Ecto neural progenitor cell (in vitro differentiated cells): ENCODE measurements around the gene PPP5C.
"Not testable (repeated sequence)": the region's sequence is repeated elsewhere in the genome, so short reads cannot be mapped to it uniquely, and the experiment has no call there.

Experiments
- DNase-seq: peaks from one replicate; pipeline ENCODE4 v3.0.0-alpha.2; 2018; ENCODE audit warnings: low spot score

The PPP5C gene, protein sequence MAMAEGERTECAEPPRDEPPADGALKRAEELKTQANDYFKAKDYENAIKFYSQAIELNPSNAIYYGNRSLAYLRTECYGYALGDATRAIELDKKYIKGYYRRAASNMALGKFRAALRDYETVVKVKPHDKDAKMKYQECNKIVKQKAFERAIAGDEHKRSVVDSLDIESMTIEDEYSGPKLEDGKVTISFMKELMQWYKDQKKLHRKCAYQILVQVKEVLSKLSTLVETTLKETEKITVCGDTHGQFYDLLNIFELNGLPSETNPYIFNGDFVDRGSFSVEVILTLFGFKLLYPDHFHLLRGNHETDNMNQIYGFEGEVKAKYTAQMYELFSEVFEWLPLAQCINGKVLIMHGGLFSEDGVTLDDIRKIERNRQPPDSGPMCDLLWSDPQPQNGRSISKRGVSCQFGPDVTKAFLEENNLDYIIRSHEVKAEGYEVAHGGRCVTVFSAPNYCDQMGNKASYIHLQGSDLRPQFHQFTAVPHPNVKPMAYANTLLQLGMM

DNA sequence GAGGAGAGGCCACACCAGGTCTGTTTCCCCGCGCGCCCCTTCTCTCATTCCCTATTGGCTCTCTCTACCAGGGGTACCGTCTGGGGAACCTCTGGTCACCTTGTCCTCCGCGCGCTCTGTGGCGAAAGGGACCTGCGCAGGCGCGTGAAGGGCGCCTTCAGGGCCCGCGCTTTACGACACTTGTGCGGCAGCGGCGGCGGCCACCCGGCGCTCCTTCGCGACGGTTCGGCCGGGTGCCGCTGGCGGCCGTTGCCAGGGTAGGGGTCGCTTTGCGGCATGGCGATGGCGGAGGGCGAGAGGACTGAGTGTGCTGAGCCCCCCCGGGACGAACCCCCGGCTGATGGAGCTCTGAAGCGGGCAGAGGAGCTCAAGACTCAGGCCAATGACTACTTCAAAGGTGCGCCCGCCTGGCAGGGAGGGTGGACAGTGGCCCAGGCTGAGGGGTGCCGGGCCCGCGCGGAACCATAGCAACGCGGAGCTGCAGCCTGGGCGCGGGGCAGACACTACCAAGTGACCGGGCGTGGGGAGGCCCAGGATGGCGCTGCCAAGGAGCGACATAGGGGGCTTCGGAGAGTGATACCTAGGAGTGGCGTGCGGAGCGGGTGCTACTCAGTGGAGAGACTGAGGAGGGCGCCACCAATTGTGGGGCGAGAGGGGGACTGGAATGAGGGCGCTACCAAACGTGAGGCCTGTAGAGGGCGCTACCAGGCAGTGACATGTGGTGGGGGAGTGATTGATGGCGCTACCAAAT, at the start of gene PPP5C:
Gene PPP5C, plus strand, starts transcription at position 267 of the 751 bp plus-strand sequence. Its CDS starts 10 bp downstream, at position 277.
- DNase-seq = peak; percentile 97

DNA sequence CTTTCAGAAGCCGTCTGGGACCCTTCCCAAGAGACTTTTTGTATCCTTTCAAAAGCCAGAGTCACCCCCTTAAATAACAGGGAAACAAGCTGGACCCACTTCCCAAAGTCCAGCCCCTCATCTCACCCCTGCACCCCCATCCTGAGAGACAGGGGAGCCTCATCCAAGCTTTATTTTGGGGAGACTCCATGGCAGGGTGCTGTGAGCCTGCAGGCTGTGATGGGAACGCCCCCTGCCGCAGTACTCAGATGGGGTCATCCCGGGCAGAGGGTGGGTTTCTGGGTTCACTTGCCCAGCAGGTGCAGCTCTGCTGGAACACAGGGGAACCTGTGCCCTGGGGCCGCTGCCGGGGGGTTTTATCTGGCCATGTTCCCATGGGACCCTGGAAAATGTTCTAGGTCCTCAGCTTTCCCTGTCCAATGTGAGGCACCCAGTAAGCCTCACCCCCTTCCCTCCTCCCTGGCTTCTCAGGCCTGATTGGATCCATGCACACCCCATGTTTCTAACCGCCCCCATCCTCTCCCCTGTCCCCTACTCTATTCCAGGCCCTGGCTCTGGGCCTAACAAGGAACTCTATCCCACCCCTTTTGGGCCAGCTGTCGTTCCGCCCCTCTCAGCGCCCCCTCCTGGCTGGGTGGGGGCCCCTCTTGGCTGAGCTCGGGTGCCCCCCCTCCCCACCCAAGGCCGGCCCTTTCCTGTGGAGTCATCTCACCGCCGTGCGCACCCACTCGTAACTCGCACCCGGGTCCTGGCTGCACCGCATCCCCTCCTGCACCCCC, 49.0 kb upstream of the PPP5C start:
- DNase-seq = no peak

DNA sequence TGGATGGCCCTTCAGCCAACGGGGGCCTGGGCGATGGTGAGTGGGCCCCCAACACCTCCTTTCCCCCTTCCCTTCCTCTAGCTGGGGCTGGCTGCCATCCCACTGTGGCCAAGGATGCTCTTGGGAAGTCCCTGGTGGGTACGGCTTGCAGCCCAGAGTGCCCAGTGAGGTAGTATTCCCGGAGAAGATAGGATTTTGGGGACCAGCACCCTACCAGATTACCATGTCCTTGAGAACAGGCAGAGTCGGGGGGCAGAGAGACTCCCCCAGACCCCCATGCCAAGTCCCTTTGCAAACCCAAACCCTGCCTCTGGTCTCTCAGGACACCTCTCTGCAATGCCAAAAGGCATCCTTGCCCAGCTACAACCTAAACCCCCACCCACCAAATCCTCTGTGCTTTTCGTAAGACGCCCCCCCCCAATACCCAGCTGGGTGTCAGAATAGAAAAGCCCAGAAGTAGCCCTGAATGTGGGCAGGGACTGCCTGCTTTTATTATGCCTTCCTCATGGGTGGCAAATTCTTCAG, 48.3 kb upstream of the PPP5C start:
- no peak for DNase-seq

DNA sequence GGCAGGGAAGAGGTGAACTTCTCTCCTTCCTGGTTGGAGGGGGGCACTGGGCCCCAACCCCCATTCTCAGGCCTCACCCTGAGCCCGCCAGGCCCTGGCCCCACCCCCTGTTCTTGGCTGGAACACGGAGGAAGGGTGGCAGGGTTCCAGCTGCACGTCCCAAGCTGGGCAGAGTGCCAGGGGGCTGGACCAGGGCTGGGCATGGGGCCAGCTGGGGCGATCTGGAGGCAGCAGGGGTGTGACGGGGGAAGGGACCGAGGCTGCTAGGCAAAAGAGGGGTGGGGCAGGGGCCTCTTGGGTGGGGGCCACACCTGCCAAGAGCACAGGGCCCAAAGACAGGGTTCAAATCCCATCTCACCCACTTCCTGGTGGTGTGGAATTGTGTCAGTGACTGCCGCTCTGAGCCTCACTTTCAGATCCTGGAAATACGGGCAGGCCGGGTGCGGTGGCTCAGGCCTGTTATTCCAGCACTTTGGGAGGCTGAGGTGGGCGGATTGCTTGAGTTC, 47.8 kb upstream of the PPP5C start:
- no peak for DNase-seq

DNA sequence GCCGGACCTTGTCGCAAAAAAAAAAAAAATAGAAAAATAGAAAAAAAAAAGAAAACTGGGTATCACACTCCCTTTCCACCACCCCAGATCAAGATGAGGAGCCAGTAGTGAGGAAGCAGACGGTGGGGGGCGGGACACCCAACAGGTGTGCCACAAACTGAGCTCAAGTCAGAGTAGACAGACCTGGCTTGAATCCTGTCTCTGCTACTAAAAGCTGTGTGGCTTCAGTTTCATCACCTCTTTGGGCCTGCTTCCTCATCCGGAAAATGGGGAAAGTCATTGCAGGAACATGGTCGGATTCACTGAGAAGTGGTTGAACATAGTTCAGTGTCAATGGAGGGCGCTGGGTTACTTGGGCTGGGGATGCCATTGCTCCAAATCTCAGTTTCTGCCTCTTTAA, 47.2 kb upstream of the PPP5C start:
- no peak for DNase-seq

DNA sequence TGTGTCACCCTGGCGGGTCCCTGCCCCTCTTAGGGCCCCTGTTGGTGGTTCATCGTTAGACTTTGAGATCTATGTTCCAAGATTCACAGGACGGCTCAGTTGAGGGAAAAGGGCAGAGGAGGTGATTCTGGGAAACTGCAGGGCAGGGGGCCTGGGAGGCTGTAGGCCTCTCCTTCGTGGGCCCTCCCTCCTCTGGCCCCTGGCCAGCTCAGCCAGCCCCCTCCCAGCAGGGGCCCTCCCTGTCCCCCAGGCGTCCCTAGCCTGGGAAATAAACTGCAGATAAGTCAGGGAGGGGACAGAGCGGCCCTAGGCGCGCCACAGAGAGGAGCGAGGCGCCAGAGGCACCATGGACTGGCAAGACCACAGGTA, 43.6 kb upstream of the PPP5C start:
- no peak for DNase-seq

DNA sequence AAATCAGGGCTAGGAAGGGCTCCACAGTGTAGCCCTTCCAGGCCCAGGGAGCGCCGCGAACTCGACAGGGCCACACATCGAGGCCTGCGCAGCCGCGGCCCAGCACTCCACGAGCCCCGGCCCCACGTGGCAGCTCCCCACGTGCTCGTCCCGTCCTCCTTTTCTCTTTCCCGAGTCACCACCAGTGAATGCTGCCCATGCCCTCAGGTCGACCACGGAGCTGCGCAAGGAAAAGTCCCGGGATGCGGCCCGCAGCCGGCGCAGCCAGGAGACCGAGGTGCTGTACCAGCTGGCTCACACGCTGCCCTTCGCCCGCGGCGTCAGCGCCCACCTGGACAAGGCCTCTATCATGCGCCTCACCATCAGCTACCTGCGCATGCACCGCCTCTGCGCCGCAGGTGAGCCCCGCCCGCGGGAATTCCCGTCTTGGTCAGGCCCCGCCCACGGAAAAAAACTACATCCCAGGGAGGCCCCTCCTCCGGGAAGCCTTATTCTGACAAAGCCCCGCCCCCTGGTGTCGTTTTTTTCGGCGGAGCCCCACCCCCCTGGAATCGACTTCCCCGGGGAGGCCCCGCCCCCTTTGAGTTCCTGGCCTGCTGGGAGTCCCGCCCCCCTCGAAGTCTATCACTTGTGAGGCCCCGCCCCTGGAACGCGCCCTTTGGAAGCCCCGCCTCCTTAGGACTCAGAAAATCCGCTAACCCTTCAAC, 43.0 kb upstream of the PPP5C start:
- peak; percentile 93 for DNase-seq

DNA sequence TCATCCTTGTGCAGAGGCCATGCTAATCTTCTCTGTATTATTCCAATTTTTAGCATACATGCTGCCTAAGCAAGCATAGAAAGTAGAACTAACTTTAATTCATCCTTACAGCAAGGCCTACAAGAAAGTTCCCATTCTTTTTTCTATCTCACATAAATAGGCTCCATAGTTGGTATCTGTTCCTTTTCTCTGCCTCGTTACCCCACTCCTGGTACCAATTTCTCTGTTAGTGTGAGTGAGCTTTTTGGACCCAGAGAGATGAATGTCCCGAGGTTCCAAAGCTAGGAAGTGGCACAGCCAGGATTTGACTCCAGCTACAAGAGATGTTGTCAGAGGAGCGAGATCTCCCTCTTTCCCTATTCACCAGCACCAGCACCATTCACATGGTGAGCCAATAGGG, 40.4 kb upstream of the PPP5C start:
- DNase-seq = no peak

DNA sequence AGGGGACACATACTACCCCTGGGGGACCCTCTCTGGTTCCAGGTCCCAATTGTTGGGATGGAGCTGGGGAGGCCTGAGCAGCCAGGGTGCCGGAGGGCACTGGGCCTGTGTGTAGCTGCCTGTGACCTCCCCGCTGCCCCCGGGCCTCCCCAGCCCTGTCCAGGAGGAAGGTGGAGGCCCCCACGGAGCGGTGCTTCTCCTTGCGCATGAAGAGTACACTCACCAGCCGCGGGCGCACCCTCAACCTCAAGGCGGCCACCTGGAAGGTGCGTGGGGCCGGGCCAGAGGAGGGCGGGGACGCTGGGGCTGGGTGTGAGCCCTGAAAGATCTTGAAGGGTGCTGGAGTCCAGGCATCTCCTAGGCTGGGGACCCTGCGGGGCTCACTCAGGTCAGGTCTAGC, 38.4 kb upstream of the PPP5C start:
- DNase-seq = no peak

DNA sequence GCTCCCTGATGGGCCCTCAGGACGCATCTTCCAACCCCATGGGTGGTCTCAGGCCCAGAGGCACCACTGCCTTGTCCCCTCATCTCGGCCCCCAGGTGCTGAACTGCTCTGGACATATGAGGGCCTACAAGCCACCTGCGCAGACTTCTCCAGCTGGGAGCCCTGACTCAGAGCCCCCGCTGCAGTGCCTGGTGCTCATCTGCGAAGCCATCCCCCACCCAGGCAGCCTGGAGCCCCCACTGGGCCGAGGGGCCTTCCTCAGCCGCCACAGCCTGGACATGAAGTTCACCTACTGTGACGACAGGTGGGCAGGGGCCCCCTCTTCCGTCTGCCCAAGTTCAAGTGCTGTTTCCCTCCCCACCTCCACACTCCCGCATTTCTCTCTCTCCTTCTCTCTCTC, 37.8 kb upstream of the PPP5C start:
- no peak for DNase-seq

DNA sequence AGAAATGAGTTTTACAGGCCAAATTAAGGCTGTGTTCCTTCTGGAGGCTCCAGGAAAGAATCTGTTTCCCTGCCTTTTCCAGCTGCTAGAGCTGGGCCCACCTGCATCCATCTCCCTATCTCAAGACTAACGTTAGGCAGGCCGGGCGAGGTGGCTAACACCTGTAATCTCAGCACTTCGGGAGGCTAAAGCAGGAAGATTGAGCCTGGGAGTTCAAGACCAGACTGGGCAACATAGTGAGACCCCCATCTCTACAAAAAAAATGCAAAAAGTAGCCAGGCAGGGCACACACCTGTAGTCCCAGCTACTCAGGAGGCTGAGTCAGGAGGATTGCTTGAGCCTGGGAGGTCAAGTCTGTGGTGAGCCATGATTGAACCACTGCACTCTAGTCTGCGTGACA, 35.4 kb upstream of the PPP5C start:
- DNase-seq = no peak

DNA sequence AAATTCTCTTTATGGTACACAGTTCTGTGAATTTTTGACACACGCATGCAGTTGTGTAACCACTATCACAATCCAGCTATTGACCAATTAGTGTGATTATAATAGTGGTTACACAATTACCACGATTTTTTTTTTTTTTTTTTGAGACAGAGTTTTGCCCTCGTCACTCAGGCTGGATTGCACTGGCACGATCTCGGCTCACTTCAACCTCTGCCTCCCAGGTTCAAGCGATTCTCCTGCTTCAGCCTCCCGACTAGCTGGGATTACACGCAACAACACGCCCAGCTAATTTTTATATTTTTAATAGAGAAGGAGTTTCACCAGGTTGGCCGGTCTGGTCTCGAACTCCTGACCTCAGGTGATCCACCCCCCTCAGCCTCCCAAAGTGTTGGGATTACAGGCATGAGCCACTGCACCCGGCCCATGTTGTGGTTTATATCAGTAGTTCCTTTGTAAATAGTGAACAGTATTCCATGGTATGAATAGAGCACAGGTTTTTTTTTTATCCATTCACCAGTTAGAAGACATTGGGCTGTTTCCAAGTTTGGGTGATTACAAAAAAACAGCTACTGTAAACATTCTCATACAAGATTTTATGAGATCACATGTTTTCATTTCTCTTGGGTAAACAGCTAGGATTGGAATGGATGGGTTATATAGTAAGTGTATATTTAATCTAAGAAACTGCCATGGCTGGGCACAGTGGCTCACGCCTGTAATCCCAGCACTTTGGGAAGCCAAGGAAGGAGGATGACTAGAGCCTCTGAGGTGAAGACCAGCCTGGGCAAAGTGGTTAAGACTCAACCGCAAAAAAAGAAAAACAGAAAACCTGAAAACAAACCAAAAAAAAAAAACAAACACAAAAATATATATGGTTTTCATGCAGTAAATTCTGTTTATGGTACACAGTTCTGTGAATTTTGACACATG, 33.1 kb upstream of the PPP5C start:
- not testable (repeated sequence) for DNase-seq

DNA sequence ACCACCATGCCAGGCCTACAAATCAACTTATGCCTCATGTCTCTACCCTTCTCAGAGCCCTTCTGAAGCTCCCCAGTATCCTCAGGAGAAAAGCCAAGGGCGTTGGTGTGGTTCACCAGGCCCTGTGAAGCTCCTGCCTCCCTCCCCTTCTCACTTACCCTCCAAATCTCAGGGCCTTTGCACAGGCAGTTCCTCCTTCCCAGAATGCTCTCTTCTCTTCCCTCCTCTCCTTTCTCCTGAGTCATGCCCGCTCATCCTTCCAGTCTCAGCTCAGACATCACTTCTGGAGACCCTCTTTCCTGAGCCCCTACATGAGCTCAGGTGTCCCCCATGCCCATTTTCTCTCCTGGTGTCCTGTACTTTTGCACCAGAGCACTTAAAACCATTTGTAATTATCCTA, 29.5 kb upstream of the PPP5C start:
- DNase-seq = no peak

DNA sequence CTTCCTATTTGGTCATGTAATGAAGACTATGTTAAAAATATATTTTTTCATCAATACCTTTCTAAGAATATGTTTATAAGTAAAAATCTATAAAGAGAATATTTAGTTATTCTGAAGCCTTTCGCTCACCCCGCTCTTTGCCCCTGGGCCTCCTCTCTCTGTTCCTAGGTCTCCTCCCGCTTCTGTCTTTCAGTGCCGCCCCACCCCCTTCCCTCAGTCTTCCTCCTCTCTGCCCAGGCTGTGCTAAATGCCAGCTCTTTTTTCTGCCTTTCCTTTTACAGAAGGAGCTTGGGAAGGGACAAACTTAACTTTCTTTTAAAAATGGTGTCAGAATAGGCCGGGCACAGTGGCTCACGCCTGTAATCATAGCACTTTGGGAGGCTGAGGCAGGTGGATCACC, 27.3 kb upstream of the PPP5C start:
- no peak for DNase-seq

DNA sequence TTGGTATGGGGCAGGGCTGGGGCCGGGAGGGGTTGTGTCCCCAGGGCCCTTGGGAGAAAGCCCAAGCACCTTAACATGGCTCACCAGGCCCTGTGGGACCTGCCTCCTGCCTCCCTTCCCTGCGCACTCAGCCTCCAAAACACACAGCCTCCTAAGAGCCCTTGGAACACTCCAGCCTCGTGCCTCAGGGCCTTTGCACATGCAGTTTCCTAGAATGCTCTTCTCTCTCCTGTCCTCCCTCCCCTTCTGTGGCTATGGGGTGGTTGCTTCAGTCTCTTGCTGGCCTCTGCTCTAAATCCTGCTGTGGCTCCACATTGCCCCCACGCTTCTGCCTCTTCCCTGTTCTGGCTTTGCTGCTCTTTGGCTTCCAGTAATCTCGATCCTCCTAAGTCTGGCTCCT, 26.3 kb upstream of the PPP5C start:
- DNase-seq = no peak

DNA sequence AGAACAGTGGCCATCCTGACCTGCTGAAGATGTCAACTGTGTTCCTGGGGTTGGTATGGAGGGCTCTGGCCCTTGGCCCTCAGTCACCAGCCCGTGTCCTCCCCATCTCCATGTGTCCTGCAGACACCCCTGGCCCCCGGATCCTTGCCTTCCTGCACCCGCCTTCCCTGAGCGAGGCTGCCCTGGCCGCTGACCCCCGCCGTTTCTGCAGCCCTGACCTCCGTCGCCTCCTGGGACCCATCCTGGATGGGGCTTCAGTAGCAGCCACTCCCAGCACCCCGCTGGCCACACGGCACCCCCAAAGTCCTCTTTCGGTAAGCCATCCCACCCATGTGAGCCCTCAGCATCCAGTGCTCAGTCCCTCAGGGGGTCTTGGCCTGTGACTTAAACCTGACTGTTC, 25.2 kb upstream of the PPP5C start:
- DNase-seq = no peak

DNA sequence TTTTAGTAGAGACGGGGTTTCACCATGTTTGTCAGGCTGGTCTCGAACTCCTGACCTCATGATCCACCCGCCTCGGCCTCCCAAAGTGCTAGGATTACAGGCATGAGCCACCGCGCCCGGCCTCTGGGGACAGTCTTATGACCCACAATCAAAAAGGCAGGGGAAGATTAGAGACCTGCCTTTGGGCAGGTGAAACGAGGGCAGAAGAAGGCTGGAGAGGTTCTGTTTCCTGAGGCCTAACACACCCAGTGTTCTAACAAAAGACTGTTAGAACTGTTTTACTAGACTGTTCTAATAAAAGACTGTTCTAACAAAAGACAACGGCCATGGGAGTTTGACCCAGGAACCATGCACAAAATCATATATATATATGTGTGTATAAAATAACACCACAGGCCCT, 23.7 kb upstream of the PPP5C start:
- DNase-seq = not testable (repeated sequence)

DNA sequence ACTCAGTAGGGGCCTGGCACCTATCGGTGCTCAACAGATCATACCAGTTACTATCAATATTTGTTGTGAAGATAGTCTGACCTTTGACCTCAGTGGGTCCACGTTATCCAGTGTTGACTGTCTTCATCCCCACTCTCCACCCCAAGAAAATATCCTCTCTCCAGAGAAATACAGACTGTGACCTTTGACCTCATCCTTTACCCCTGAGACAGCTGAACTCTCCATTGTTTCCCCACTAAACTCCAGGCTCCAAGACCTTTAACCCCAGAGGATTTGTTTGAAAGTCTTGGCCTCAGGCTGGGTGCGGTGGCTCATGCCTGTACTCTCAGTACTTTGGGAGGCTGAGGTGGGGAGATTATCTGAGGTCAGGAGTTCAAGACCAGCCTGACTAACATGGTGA, 22.6 kb upstream of the PPP5C start:
- DNase-seq = no peak

DNA sequence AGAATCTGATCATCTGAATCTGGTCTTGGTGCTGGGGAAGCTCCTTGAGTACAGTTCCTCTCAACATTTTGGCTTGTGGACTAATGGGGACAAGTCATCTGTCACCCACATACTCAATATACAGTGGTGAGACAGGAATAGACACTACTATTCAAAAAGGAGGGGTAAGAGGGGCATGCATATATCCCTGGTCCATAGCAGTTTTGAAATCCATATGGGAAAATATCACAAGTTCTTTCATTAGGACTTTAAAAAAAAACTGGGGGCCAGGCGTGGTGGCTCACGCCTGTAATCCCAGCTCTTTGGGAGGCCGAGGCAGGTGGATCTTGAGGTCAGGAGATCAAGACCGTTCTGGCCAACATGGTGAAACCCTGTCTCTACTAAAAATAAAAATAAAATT, 20.3 kb upstream of the PPP5C start:
- no peak for DNase-seq

DNA sequence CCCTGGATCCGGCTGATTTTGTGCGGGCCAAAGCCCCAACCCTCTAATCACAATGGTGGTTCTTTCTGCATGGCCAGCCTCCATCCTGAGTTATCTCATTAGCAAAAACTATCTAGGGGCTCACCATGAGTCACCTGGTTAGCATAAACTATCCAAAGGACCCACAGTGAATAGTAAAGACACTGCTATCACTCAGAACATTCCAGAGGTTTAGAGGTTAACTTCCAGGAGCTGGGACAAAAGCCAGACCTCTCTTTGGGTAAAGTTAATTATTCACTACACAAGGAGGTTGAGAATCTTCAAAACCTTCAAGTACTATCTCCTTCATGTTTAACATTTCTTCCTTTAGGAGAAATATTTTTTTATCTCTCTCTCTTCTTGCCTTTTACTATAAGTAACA, 18.8 kb upstream of the PPP5C start:
- DNase-seq = no peak
